ENCODE data around the gene SART1.
"Not testable (repeated sequence)": the region's sequence is repeated elsewhere in the genome, so short reads cannot be mapped to it uniquely, and the experiment has no call there.

Gene SART1

GRCh38 chr11:65992056-65992455 is 30.5 kb downstream of the SART1 start:
- DNase-seq = no peak

GRCh38 chr11:65997286-65997685 is 35.8 kb downstream of the SART1 start:
- no peak for DNase-seq

- DNase-seq = peak; percentile 98
Observed at GRCh38 chr11:66001942-66002647, 40.6 kb downstream of the SART1 start, which contains the start of the genes BANF1 and EIF1AD. BANF1 (plus strand) TSS chr11:66002503; CDS start chr11:66003251, 748 bp downstream. EIF1AD (minus strand) TSS chr11:66002157; CDS start chr11:66000389, 1,768 bp downstream.

GRCh38 chr11:66002648-66003225 is 41.2 kb downstream of the SART1 start:
- peak; percentile 19 for DNase-seq

- DNase-seq = no peak
Observed at GRCh38 chr11:66003291-66003690, 41.8 kb downstream of the SART1 start.

- DNase-seq = no peak
Observed at GRCh38 chr11:66004186-66004585, 42.7 kb downstream of the SART1 start.

- DNase-seq = no peak
Observed at GRCh38 chr11:66006134-66006890, 44.8 kb downstream of the SART1 start.

GRCh38 chr11:66006891-66007176 is 45.3 kb downstream of the SART1 start:
- no peak for DNase-seq

- no peak for DNase-seq
Observed at GRCh38 chr11:66007201-66007634, 45.7 kb downstream of the SART1 start.

GRCh38 chr11:66008095-66008467 is 46.5 kb downstream of the SART1 start:
- no peak for DNase-seq

GRCh38 chr11:66008468-66009101 is 47.1 kb downstream of the SART1 start:
- DNase-seq = no peak

- DNase-seq = not testable (repeated sequence)
Observed at GRCh38 chr11:66010036-66010435, 48.5 kb downstream of the SART1 start.

- DNase-seq = peak; percentile 63
Observed at GRCh38 chr11:66011239-66011784, 49.8 kb downstream of the SART1 start.

- no peak for DNase-seq
Observed at GRCh38 chr11:66011785-66012303, 50.3 kb downstream of the SART1 start, which contains the start of gene CST6. CST6 (plus strand) TSS chr11:66012008; CDS start chr11:66012045, 37 bp downstream.

- DNase-seq = no peak
Observed at GRCh38 chr11:66012371-66012945, 50.9 kb downstream of the SART1 start.

- no peak for DNase-seq
Observed at GRCh38 chr11:66012946-66013761, 51.6 kb downstream of the SART1 start.

- no peak for DNase-seq
Observed at GRCh38 chr11:66013762-66014100, 52.2 kb downstream of the SART1 start.

GRCh38 chr11:66014804-66015453 is 53.4 kb downstream of the SART1 start:
- no peak for DNase-seq

- DNase-seq = peak; percentile 81
Observed at GRCh38 chr11:66015454-66015881, 53.9 kb downstream of the SART1 start.

- DNase-seq = peak; percentile 23
Observed at GRCh38 chr11:66015936-66016792, 54.6 kb downstream of the SART1 start.

Measured in fibroblast of skin of scalp (primary cell).